ENCODE results near the gene MAML2. TPM values are rescaled to one million over a fixed set of nuclear protein-coding genes. Genes with fewer than 3 reads are reported as not detected.
A peak's percentile ranks its signal among the peaks of the same experiment; 100 is the strongest.

Gene MAML2
- total and polyA plus RNA-seq, 2 of the 13 experiments (the other 11 are each of a cell fraction or from before 2014, with no cell fraction given), result 2.3 to 25.9 TPM

DNA sequence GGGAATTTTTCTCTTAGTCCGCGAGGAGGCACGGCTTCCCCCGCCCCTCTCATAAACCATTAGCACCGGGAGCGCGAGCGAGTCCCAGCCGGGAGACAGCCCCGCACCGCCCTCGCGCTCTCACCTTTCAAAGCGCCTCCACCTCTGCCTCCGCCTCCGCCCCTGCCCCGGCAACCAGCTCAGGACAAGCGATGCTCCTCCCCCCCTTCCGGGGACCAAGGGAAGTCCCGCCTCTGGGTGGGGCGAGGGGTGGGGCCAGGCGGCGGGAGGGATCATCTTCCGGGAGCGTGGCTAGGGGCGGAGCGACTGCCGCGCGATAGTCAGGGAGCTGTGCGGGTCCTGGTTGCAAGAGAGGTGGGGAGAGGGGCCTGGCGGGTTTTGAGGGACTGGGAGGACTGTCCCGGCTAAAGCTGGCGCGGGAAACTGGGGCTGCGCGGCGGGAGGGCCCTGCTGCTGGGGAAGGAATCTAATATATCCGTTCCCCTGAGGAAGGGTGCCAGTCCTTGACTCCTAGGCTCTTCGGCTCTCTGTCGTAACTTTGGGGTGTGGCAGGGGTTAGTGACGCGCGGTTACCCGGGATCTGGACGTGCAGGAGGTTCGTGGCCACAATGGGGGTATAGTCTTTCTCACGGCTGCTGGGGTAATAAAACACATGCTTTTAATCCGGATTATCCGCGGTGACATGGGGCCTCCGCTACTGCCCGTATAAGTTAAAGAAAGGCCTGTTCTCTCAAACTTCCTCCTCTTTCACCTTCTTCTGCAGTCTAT, 46.9 kb upstream of the MAML2 start, which contains the start of the genes CCDC82 and JRKL (continued):
- TF ChIP-seq, protein P1, sequence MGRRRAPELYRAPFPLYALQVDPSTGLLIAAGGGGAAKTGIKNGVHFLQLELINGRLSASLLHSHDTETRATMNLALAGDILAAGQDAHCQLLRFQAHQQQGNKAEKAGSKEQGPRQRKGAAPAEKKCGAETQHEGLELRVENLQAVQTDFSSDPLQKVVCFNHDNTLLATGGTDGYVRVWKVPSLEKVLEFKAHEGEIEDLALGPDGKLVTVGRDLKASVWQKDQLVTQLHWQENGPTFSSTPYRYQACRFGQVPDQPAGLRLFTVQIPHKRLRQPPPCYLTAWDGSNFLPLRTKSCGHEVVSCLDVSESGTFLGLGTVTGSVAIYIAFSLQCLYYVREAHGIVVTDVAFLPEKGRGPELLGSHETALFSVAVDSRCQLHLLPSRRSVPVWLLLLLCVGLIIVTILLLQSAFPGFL (CRISPR knock-in tag; IDR thresholded peaks at IDR 0.05), result no peak
- peak; percentile 80 for TF ChIP-seq SPEN (CRISPR knock-in tag; IDR thresholded peaks at IDR 0.05; ENCODE audit: low read depth)
- TF ChIP-seq SIN3A (IDR thresholded peaks at IDR 0.05; ENCODE audit: borderline replicate concordance, low read depth, low read length), result no peak

DNA sequence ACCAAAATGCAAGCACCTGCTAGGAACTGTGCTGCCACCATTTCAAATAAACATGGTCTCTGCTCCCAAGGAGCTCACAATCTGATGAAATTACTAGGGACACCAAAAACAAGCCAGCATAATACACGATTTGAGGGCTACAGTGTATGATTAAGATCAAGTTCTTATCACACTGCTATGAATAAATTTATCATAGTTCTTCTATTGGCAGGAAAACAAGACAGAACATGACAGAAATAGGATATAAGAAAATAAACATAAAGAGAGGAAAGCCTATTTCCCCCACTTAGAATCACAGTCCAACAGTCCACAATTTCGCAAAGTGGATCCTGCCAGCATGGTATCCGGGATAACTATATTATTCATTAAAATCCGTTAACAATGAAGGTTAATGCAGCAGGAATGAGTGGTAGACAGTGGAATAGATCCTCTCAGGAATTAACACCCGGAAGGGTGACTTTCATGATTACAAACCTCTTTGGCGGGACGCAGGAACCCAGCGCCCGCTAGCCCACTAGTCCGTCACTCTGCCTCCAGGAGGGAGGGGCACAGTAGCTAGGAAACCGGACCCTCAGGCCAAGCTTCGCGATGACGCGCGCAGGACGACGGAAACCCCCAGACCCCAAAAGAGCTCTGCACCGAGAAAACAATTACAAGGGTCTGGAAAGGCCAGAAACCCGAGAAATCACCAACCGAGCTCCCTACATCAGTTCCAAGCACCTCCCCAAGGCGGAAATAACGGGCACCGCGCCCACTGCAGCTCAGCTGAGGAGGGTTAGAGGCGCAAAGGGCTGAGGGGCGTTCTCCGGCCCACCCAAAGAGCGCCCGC, 46.1 kb upstream of the MAML2 start:
- H3K9ac ChIP-seq (ENCODE audit: insufficient read depth, low read depth, low read length), result peak overlapping the region; percentile 92
- no peak overlapping the region for H2AFZ ChIP-seq (ENCODE audit: low read length)
- H3K27ac ChIP-seq (ENCODE audit: extremely low read length, insufficient read depth, low read length), result peak overlapping the region; percentile 78
- peaks cover 56% of the 10 kb centered on the region for H3K4me1 ChIP-seq (ENCODE audit: insufficient read depth, low read length)
- ATAC-seq (peak; percentile 80), FAIRE-seq (no peak), DNase-seq (ENCODE audit: low spot score) (peak; percentile 46)
- peak overlapping the region; percentile 79 to 81 (median 80) for H3K4me3 ChIP-seq (replicated peaks in 1 of 3; ENCODE audit: insufficient read depth in 1 of 3, low read depth in 2 of 3, low read length in 3 of 3)
- H3K79me2 ChIP-seq (ENCODE audit: insufficient read depth, low read length), result peaks cover 41% of the 10 kb centered on the region
- no TSS peak for BruUV-seq (replicated peaks)
- intact Hi-C loops (cut with micrococcal nuclease; ENCODE audit: unreplicated experiment), result loop anchor here (1.0 kb wide), 1 partner anchor 600 kb away; the partner anchor contains the start of gene FAM76B
- in situ Hi-C loops (cut with HindIII; ENCODE audit: extremely low pct_ligation_motif_present, low pct_unique_long_range_greater_than_20kb), result no loop called here
- WGBS (ENCODE audit: low lambda C conversion rate), result under 1% methylated on average over 20 of the region's 30 CpGs
- ChIA-PET CTCF (ENCODE audit: low intra/inter-chr PET ratio, low total read pairs) (no interaction called here), POLR2A (interaction anchor here (0.6 to 2.5 kb wide), 19 partner anchors 9 to 1320 kb away, joined by 3 to 25 read pairs (median 4); partner anchors contain the start of genes CEP57, FAM76B, MAML2 and MTMR2)
- peak overlapping the region; percentile 72 for H3K4me2 ChIP-seq (ENCODE audit: low read depth, low read length)
- H3K9me3 ChIP-seq (ENCODE audit: low read length), result peaks cover 11% of the 10 kb centered on the region; the same call in 1 of the 2 replicates
- no peaks in the 10 kb centered on the region for H4K20me1 ChIP-seq (ENCODE audit: insufficient read depth, low read length)
- peaks cover 0 to 4% of the 10 kb centered on the region in 2 experiments; a peak in 1 of 5 replicates for H3K36me3 ChIP-seq (replicated peaks in 1 of 2; ENCODE audit: control insufficient read depth in 1 of 2, insufficient read depth in 2 of 2, low read length in 2 of 2)
- no peaks in the 10 kb centered on the region for H3K27me3 ChIP-seq (ENCODE audit: control insufficient read depth in 1 of 2, insufficient read depth in 2 of 2, low read length in 2 of 2)
- TF ChIP-seq, protein P1 (CRISPR knock-in tag; IDR thresholded peaks at IDR 0.05), result no peak
- TF ChIP-seq CC2D1A (CRISPR knock-in tag; IDR thresholded peaks at IDR 0.05) (no peak), SATB2 (CRISPR knock-in tag; IDR thresholded peaks at IDR 0.05) (0 out of 2 replicates have a peak, but pooled peaks have one; percentile 33), ZNF431 (CRISPR knock-in tag; IDR thresholded peaks at IDR 0.05; ENCODE audit: borderline replicate concordance, low read depth) (0 out of 2 replicates have a peak, but pooled peaks have one; percentile 14), GLI4 (CRISPR knock-in tag; IDR thresholded peaks at IDR 0.05; ENCODE audit: borderline replicate concordance) (0 out of 2 replicates have a peak, but pooled peaks have one; percentile 24), NFE2 (CRISPR knock-in tag; IDR thresholded peaks at IDR 0.05) (no peak), ZNF776 (CRISPR knock-in tag; IDR thresholded peaks at IDR 0.05) (0 out of 2 replicates have a peak, but pooled peaks have one; percentile 12), ASH2L (IDR thresholded peaks at IDR 0.05; ENCODE audit: insufficient read length, low read depth, low read length) (peak; percentile 74), MXI1 (IDR thresholded peaks at IDR 0.05; ENCODE audit: borderline replicate concordance, low read depth, low read length) (0 out of 3 replicates have a peak, but pooled peaks have one; percentile 4), RELA (CRISPR knock-in tag; IDR thresholded peaks at IDR 0.05) (no peak), NFYC (CRISPR knock-in tag; IDR thresholded peaks at IDR 0.05) (0 out of 2 replicates have a peak, but pooled peaks have one; percentile 14)
- TF ChIP-seq, protein P2, sequence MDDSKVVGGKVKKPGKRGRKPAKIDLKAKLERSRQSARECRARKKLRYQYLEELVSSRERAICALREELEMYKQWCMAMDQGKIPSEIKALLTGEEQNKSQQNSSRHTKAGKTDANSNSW (CRISPR knock-in tag; IDR thresholded peaks at IDR 0.05; ENCODE audit: borderline replicate concordance), result 0 out of 2 replicates have a peak, but pooled peaks have one; percentile 1
- TF ChIP-seq, protein P3, sequence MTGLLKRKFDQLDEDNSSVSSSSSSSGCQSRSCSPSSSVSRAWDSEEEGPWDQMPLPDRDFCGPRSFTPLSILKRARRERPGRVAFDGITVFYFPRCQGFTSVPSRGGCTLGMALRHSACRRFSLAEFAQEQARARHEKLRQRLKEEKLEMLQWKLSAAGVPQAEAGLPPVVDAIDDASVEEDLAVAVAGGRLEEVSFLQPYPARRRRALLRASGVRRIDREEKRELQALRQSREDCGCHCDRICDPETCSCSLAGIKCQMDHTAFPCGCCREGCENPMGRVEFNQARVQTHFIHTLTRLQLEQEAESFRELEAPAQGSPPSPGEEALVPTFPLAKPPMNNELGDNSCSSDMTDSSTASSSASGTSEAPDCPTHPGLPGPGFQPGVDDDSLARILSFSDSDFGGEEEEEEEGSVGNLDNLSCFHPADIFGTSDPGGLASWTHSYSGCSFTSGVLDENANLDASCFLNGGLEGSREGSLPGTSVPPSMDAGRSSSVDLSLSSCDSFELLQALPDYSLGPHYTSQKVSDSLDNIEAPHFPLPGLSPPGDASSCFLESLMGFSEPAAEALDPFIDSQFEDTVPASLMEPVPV (CRISPR knock-in tag; IDR thresholded peaks at IDR 0.05), result 0 out of 2 replicates have a peak, but pooled peaks have one; percentile 10
